22Rv1 (cell line): Measurements from ENCODE around the gene KCNG2.

Experiments
- ZFX ChIP-seq: fragments of 450-650 bp; IDR thresholded peaks from 2 replicates; pipeline ENCODE4 v1.6.1; 2017; ENCODE audit warnings: antibody characterized with exemption, borderline replicate concordance
- TF ChIP-seq, protein P1 (sequence below): fragments of 450-650 bp; IDR thresholded peaks from 2 replicates; pipeline ENCODE4 v1.5.1; 2017; ENCODE audit warnings: mild to moderate bottlenecking

GRCh38 chr18:79868811-79869541 is 71.2 kb downstream of the KCNG2 start:
- TF ChIP-seq, protein P1, sequence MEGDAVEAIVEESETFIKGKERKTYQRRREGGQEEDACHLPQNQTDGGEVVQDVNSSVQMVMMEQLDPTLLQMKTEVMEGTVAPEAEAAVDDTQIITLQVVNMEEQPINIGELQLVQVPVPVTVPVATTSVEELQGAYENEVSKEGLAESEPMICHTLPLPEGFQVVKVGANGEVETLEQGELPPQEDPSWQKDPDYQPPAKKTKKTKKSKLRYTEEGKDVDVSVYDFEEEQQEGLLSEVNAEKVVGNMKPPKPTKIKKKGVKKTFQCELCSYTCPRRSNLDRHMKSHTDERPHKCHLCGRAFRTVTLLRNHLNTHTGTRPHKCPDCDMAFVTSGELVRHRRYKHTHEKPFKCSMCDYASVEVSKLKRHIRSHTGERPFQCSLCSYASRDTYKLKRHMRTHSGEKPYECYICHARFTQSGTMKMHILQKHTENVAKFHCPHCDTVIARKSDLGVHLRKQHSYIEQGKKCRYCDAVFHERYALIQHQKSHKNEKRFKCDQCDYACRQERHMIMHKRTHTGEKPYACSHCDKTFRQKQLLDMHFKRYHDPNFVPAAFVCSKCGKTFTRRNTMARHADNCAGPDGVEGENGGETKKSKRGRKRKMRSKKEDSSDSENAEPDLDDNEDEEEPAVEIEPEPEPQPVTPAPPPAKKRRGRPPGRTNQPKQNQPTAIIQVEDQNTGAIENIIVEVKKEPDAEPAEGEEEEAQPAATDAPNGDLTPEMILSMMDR: no peak
- TF ChIP-seq ZFX: no peak
